Sigmoid colon (tissue), 4 donors: ENCODE results near the gene LRRC34.

ENCODE experiments used
- EP300 ChIP-seq, 4 donors: sonication (generic); formaldehyde crosslinking; IDR thresholded peaks; one replicate each; pipeline ENCODE4 v1.6.1; 2017; ENCODE audit warnings: antibody characterized with exemption in 4 of 4
- POLR2A ChIP-seq, 2 donors: fragments of 450-650 bp; IDR thresholded peaks; one replicate each; pipeline ENCODE4 v1.6.1; 2016; ENCODE audit warnings: antibody characterized with exemption in 2 of 2, mild to moderate bottlenecking in 2 of 2, moderate library complexity in 2 of 2
- TF ChIP-seq, protein P1 (sequence below), 4 experiments: fragments of 450-650 bp in 3 of 4; fragments of 200-600 bp in 1 of 4; IDR thresholded peaks; one replicate each; pipeline ENCODE4 v1.5.1; 2016 to 2019; ENCODE audit warnings: antibody characterized with exemption in 4 of 4, mild to moderate bottlenecking in 3 of 4, moderate library complexity in 2 of 4

DNA sequence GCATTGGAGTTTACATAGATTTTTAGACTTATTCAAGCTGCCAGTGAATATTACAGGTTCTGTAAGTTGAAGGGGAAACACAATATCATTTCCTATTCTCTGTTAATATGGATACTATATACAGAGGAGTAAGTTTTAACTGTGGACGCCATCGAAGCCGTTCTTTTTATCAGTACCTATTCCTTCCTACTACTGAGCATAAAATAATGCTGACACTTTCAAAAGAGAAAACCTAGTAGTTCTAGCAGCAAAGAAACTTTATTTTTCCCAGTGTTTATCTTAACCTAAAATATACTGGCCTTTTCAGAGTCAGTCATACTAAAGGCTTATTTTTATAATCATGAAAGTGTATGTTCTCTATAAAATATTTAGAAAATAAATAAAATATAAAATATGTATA lies 42.8 kb upstream of the LRRC34 start:
- TF ChIP-seq POLR2A (IDR thresholded peaks at IDR 0.05) (no peak), EP300 (IDR thresholded peaks at IDR 0.05) (no peak)
- TF ChIP-seq, protein P1, sequence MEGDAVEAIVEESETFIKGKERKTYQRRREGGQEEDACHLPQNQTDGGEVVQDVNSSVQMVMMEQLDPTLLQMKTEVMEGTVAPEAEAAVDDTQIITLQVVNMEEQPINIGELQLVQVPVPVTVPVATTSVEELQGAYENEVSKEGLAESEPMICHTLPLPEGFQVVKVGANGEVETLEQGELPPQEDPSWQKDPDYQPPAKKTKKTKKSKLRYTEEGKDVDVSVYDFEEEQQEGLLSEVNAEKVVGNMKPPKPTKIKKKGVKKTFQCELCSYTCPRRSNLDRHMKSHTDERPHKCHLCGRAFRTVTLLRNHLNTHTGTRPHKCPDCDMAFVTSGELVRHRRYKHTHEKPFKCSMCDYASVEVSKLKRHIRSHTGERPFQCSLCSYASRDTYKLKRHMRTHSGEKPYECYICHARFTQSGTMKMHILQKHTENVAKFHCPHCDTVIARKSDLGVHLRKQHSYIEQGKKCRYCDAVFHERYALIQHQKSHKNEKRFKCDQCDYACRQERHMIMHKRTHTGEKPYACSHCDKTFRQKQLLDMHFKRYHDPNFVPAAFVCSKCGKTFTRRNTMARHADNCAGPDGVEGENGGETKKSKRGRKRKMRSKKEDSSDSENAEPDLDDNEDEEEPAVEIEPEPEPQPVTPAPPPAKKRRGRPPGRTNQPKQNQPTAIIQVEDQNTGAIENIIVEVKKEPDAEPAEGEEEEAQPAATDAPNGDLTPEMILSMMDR (IDR thresholded peaks at IDR 0.05), result no peak
